Measurements from ENCODE around the gene BTNL9.
"Not testable (repeated sequence)": the region's sequence is repeated elsewhere in the genome, so short reads cannot be mapped to it uniquely, and the experiment has no call there.

Gene BTNL9

GRCh38 chr5:181039931-181040630 is at the start of gene BTNL9:
Gene BTNL9 (plus strand): TSS chr5:181040266. CDS start chr5:181045490, 5,224 bp downstream.
- no peak for DNase-seq (ENCODE audit: low read depth in 2 of 2)

GRCh38 chr5:180990882-180991242 is 49.2 kb upstream of the BTNL9 start:
- no peak for DNase-seq (ENCODE audit: low read depth in 2 of 2)

- DNase-seq (ENCODE audit: low read depth in 2 of 2), result no peak
Observed at GRCh38 chr5:181001947-181002346, 38.1 kb upstream of the BTNL9 start.

- DNase-seq (ENCODE audit: low read depth in 2 of 2), result no peak
Observed at GRCh38 chr5:181005791-181006190, 34.3 kb upstream of the BTNL9 start.

GRCh38 chr5:181008136-181008535 is 31.9 kb upstream of the BTNL9 start:
- no peak for DNase-seq (ENCODE audit: low read depth in 2 of 2)

GRCh38 chr5:181010018-181010417 is 30.0 kb upstream of the BTNL9 start:
- not testable (repeated sequence) for DNase-seq (ENCODE audit: low read depth in 2 of 2)

GRCh38 chr5:181014654-181015053 is 25.4 kb upstream of the BTNL9 start:
- DNase-seq (ENCODE audit: low read depth in 2 of 2), result not testable (repeated sequence)

- not testable (repeated sequence) for DNase-seq (ENCODE audit: low read depth in 2 of 2)
Observed at GRCh38 chr5:181017448-181017847, 22.6 kb upstream of the BTNL9 start.

- DNase-seq (ENCODE audit: low read depth in 2 of 2), result no peak
Observed at GRCh38 chr5:181020688-181021087, 19.4 kb upstream of the BTNL9 start.

GRCh38 chr5:181024245-181025064 is 15.6 kb upstream of the BTNL9 start:
- no peak for DNase-seq (ENCODE audit: low read depth in 2 of 2)

GRCh38 chr5:181027452-181028031 is 12.5 kb upstream of the BTNL9 start:
- no peak for DNase-seq (ENCODE audit: low read depth in 2 of 2)

- DNase-seq (ENCODE audit: low read depth in 2 of 2), result no peak
Observed at GRCh38 chr5:181028032-181028819, 11.8 kb upstream of the BTNL9 start.

GRCh38 chr5:181031716-181032115 is 8.3 kb upstream of the BTNL9 start:
- DNase-seq (ENCODE audit: low read depth in 2 of 2), result no peak

GRCh38 chr5:181035991-181036815 is 3.9 kb upstream of the BTNL9 start:
- no peak for DNase-seq (ENCODE audit: low read depth in 2 of 2)

GRCh38 chr5:181036816-181037364 is 3.2 kb upstream of the BTNL9 start:
- DNase-seq (ENCODE audit: low read depth in 2 of 2), result no peak

- no peak for DNase-seq (ENCODE audit: low read depth in 2 of 2)
Observed at GRCh38 chr5:181037365-181037861, 2.7 kb upstream of the BTNL9 start.

- no peak for DNase-seq (ENCODE audit: low read depth in 2 of 2)
Observed at GRCh38 chr5:181039471-181039870, 595 bp upstream of the BTNL9 start.

GRCh38 chr5:181040631-181040945 is 522 bp downstream of the BTNL9 start:
- no peak for DNase-seq (ENCODE audit: low read depth in 2 of 2)

- DNase-seq (ENCODE audit: low read depth in 2 of 2), result no peak
Observed at GRCh38 chr5:181041043-181041442, 977 bp downstream of the BTNL9 start.

- DNase-seq (ENCODE audit: low read depth in 2 of 2), result no peak
Observed at GRCh38 chr5:181042036-181042713, 2.1 kb downstream of the BTNL9 start.
